ENCODE data around the gene ZNF805. TPM values are rescaled to one million over a fixed set of nuclear protein-coding genes. Genes with fewer than 3 reads are reported as not detected.

The ZNF805 gene
- total RNA-seq, 1 experiment from 2014 or later: 15.4 TPM

DNA sequence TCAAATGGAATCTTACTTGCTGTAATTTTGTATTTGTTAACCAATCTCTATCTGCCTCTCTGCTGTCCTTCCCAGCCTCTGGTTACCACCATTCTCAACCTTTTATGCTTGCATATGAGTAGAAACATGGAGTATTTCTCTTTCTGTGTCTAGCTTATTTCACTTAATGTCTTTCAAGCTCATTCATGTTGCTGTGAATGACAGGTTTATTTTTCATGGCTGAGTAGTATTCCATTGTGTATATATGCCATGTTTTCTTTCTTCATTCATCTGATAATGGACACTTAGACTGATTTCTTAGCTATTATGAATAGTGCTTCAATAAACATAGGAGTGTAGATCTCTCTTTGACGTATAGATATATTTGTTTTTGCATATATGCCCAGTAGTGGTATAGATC lies 53.3 kb downstream of the ZNF805 start:
- Histone ChIP-seq H2BK15ac (ENCODE audit: low read depth, low read length) (no peak overlapping the region), H3K4ac (ENCODE audit: low read depth, low read length) (no peak overlapping the region), H3K56ac (ENCODE audit: insufficient read length, low read depth, low read length) (no peak overlapping the region), H3K79me2 (ENCODE audit: insufficient read depth, low read length) (peaks cover 5% of the 10 kb centered on the region), H3K23me2 (ENCODE audit: insufficient read length, low read depth, low read length, poor library complexity, severe bottlenecking) (no peaks in the 10 kb centered on the region), H3K9me3 (ENCODE audit: control insufficient read depth, low read depth, low read length) (no peaks in the 10 kb centered on the region), H3K79me1 (ENCODE audit: insufficient read depth, low read depth, low read length, poor library complexity, severe bottlenecking) (peaks cover 9% of the 10 kb centered on the region), H2BK12ac (ENCODE audit: insufficient read length, low read depth, low read length) (no peak overlapping the region), H3K18ac (ENCODE audit: insufficient read length, low read depth, low read length) (no peak overlapping the region), H4K5ac (ENCODE audit: insufficient read length, low read depth, low read length) (no peak overlapping the region), H3K9ac (ENCODE audit: extremely low read depth, insufficient read length, low read length) (no peak overlapping the region), H2BK120ac (ENCODE audit: low read depth, low read length, poor library complexity, severe bottlenecking) (no peak overlapping the region), H3K14ac (ENCODE audit: insufficient read depth, low read length) (no peak overlapping the region), H2AFZ (ENCODE audit: low read length) (no peak overlapping the region), H4K91ac (ENCODE audit: insufficient read length, low read depth, low read length) (no peak overlapping the region), H3K27me3 (ENCODE audit: insufficient read depth, low read length) (no peaks in the 10 kb centered on the region), H4K20me1 (ENCODE audit: control insufficient read depth, insufficient read depth, insufficient read length) (no peaks in the 10 kb centered on the region), H2BK20ac (ENCODE audit: low read depth, low read length, poor library complexity, severe bottlenecking) (no peak overlapping the region), H3K4me2 (ENCODE audit: insufficient read depth, insufficient read length, low read length) (no peak overlapping the region), H3T11ph (ENCODE audit: low read length) (no peak overlapping the region), H4K8ac (replicated peaks; ENCODE audit: insufficient read length, low read depth, low read length) (no peak overlapping the region), H3K27ac (ENCODE audit: insufficient read length, low read depth, low read length) (no peak overlapping the region), H3K23ac (ENCODE audit: insufficient read length, low read depth, low read length) (no peak overlapping the region), H2BK5ac (ENCODE audit: insufficient read length, low read length) (no peak overlapping the region), H2AK5ac (ENCODE audit: insufficient read length, low read length) (no peak overlapping the region), H3K4me1 (ENCODE audit: insufficient read depth, low read length) (no peaks in the 10 kb centered on the region)
- H3K36me3 Mint-ChIP-seq (ENCODE audit: insufficient read depth in 1 of 3, low read depth in 3 of 3): peaks cover 74 to 90% (median 84%) of the 10 kb centered on the region in 3 experiments
- H3K27me3 Mint-ChIP-seq (ENCODE audit: low read depth): no peaks in the 10 kb centered on the region
- WGBS (ENCODE audit: extremely low coverage, insufficient read length, low lambda C conversion rate): no CpG with 5 or more reads among the region's 1 CpG
- no peak overlapping the region for H3K27ac Mint-ChIP-seq
- H3K4me1 Mint-ChIP-seq: peaks cover 0 to 4% of the 10 kb centered on the region in 2 experiments; a peak in 1 of 4 replicates
- H3K4me3 Mint-ChIP-seq: no peak overlapping the region
- no peak for DNase-seq
- no peak for TF ChIP-seq CTCF (conservative IDR thresholded peaks at IDR 0.05)
- H3K9me3 Mint-ChIP-seq: peaks cover 0 to 13% of the 10 kb centered on the region in 2 experiments; a peak in 3 of 5 replicates

Measured in H9 (cell line).